Endothelial cell (in vitro differentiated cells): ENCODE data around the gene SOX18. TPM values are rescaled to one million over a fixed set of nuclear protein-coding genes. Genes with fewer than 3 reads are reported as not detected.
A peak's percentile ranks its signal among the peaks of the same experiment; 100 is the strongest.

Source experiments
- DNase-seq: peaks from one replicate; pipeline ENCODE4 v3.0.0; 2021; ENCODE audit warnings: low spot score
- H3K27ac Mint-ChIP-seq: one replicate; pipeline ENCODE4 v1.8.0; 2021; ENCODE audit warnings: mixed read lengths, inconsistent platforms; ENCODE audit not compliant: unreplicated experiment
- H3K27me3 Mint-ChIP-seq: one replicate; pipeline ENCODE4 v1.8.0; 2021; ENCODE audit warnings: mild to moderate bottlenecking, moderate library complexity, mixed read lengths, inconsistent platforms; ENCODE audit not compliant: unreplicated experiment
- H3K36me3 Mint-ChIP-seq: one replicate; pipeline ENCODE4 v1.8.0; 2021; ENCODE audit warnings: mild to moderate bottlenecking, low read depth, mixed read lengths, inconsistent platforms; ENCODE audit not compliant: unreplicated experiment
- H3K4me1 Mint-ChIP-seq: one replicate; pipeline ENCODE4 v1.8.0; 2021; ENCODE audit warnings: mild to moderate bottlenecking, mixed read lengths, inconsistent platforms; ENCODE audit not compliant: unreplicated experiment
- H3K4me3 Mint-ChIP-seq: one replicate; pipeline ENCODE4 v1.8.0; 2021; ENCODE audit warnings: mild to moderate bottlenecking, mixed read lengths, inconsistent platforms; ENCODE audit not compliant: unreplicated experiment
- H3K9me3 Mint-ChIP-seq: one replicate; pipeline ENCODE4 v1.8.0; 2021; ENCODE audit warnings: mixed read lengths, inconsistent platforms; ENCODE audit not compliant: unreplicated experiment
- CTCF ChIP-seq: fragments of 200-600 bp; sonication (generic); IDR thresholded peaks from one replicate; pipeline ENCODE4 v1.5.0; 2021; ENCODE audit warnings: antibody characterized with exemption; ENCODE audit not compliant: unreplicated experiment
- total RNA-seq: library from RNA; stranded (reverse); fragmentation: NEBNext Ultra II Directional; extraction: Animal tissue kit (Norgen Biotek cat#: 25700); gene quantifications from one replicate; pipeline ENCODE4 v1.2.1, GENCODE V29; 2021; ENCODE audit not compliant: unreplicated experiment

Gene SOX18
- total RNA-seq, 1 donor from 2014 or later = 149 TPM

GRCh38 chr20:64048402-64049044, 916 bp downstream of the SOX18 start:
- no peaks in the 10 kb centered on the region for H3K9me3 Mint-ChIP-seq
- DNase-seq = no peak
- H3K27me3 Mint-ChIP-seq = peaks cover 16% of the 10 kb centered on the region
- peaks cover 53% of the 10 kb centered on the region for H3K4me1 Mint-ChIP-seq
- H3K36me3 Mint-ChIP-seq = peaks cover 21% of the 10 kb centered on the region
- no peak for TF ChIP-seq CTCF
- H3K27ac Mint-ChIP-seq = no peak overlapping the region
- no peak overlapping the region for H3K4me3 Mint-ChIP-seq

GRCh38 chr20:64047968-64048401, 1.5 kb downstream of the SOX18 start:
- peak overlapping the region; percentile 92 for H3K4me3 Mint-ChIP-seq
- peaks cover 49% of the 10 kb centered on the region for H3K4me1 Mint-ChIP-seq
- no peaks in the 10 kb centered on the region for H3K9me3 Mint-ChIP-seq
- no peak for DNase-seq
- H3K27me3 Mint-ChIP-seq = peaks cover 15% of the 10 kb centered on the region
- H3K27ac Mint-ChIP-seq = no peak overlapping the region
- H3K36me3 Mint-ChIP-seq = peaks cover 21% of the 10 kb centered on the region
- TF ChIP-seq CTCF = no peak

GRCh38 chr20:64047046-64047389, 2.4 kb downstream of the SOX18 start:
- TF ChIP-seq CTCF = no peak
- Mint-ChIP-seq H3K4me1 (peaks cover 44% of the 10 kb centered on the region), H3K36me3 (peaks cover 21% of the 10 kb centered on the region), H3K9me3 (no peaks in the 10 kb centered on the region), H3K27ac (no peak overlapping the region), H3K27me3 (peaks cover 15% of the 10 kb centered on the region), H3K4me3 (peak overlapping the region; percentile 92)
- no peak for DNase-seq

- H3K36me3 Mint-ChIP-seq = peaks cover 21% of the 10 kb centered on the region
Measured at GRCh38 chr20:64045346-64046011, 4.0 kb downstream of the SOX18 start.

More at GRCh38 chr20:64045346-64046011, 4.0 kb downstream of the SOX18 start:
- Mint-ChIP-seq H3K9me3 (no peaks in the 10 kb centered on the region), H3K4me3 (peak overlapping the region; percentile 92), H3K4me1 (peaks cover 46% of the 10 kb centered on the region), H3K27me3 (peaks cover 13% of the 10 kb centered on the region), H3K27ac (peak overlapping the region; percentile 81)
- TF ChIP-seq CTCF = no peak
- DNase-seq = peak; percentile 40
